Heart right ventricle (tissue), 16 donors: ENCODE data around the gene HNRNPA1. TPM values are rescaled to one million over a fixed set of nuclear protein-coding genes. Genes with fewer than 3 reads are reported as not detected.

ENCODE experiments used
- ATAC-seq, 8 donors: fragments of 200-7000 bp; cut with Tn5 transposase; one replicate each; pipeline ENCODE4 v1.9.1; 2020; ENCODE audit warnings: mild to moderate bottlenecking in 8 of 8, moderate library complexity in 8 of 8, moderate number of reproducible peaks in 1 of 8
- DNase-seq, 2 donors: peaks; one replicate each; pipeline ENCODE4 v3.0.0-alpha.2; 2020
- H3K27ac ChIP-seq, 10 donors: fragments of 200-600 bp; sonication (generic) in 2 of 10; one replicate each; pipeline versions ENCODE4 v1.5.0 to v1.8.0; 2020 to 2022; ENCODE audit warnings: mild to moderate bottlenecking in 3 of 10
- H3K27me3 ChIP-seq, 7 donors: fragments of 200-600 bp; one replicate each; pipeline ENCODE4 v1.8.0; 2021 to 2022; ENCODE audit warnings: mild to moderate bottlenecking in 2 of 7
- H3K36me3 ChIP-seq, 9 donors: fragments of 200-600 bp; sonication (generic) in 1 of 9; one replicate each; pipeline versions ENCODE4 v1.5.0 to v1.8.0; 2020 to 2022; ENCODE audit warnings: mild to moderate bottlenecking in 2 of 9
- H3K4me1 ChIP-seq, 9 donors: fragments of 200-600 bp; sonication (generic) in 1 of 9; one replicate each; pipeline versions ENCODE4 v1.5.0 to v1.8.0; 2020 to 2022; ENCODE audit warnings: mild to moderate bottlenecking in 4 of 9
- H3K4me3 ChIP-seq, 10 donors: fragments of 200-600 bp; sonication (generic) in 2 of 10; one replicate each; pipeline versions ENCODE4 v1.5.0 to v1.8.0; 2020 to 2022; ENCODE audit warnings: mild to moderate bottlenecking in 7 of 10, moderate library complexity in 2 of 10
- H3K9me3 ChIP-seq, 11 donors: fragments of 200-600 bp in 10 of 11; sonication (generic) in 2 of 11; one replicate each; pipeline versions ENCODE4 v1.5.0 to v1.8.0; 2013 to 2022; ENCODE audit warnings: mild to moderate bottlenecking in 2 of 11, control low read depth in 1 of 11, moderate library complexity in 1 of 11
- CTCF ChIP-seq, 9 donors: fragments of 200-600 bp; sonication (generic) in 2 of 9; IDR thresholded peaks; one replicate each; pipeline versions ENCODE4 v1.5.0 to v1.8.0; 2021 to 2022; ENCODE audit warnings: antibody characterized with exemption in 9 of 9, mild to moderate bottlenecking in 5 of 9, moderate library complexity in 1 of 9
- WGBS, 2 donors: extraction: QIAGEN DNeasy Blood & Tissue Kit; methylation state at CpG; one replicate each; pipeline ENCODE4 v1.1.7; 2013; ENCODE audit warnings: inconsistent platforms in 1 of 2; 5-methylcytosine and 5-hydroxymethylcytosine counted together
- intact Hi-C, 10 donors: fragments of 100-400 bp; cut with DNase I; formaldehyde crosslinking; loops; one replicate each; pipeline versions ENCODE4 v1.11.1 to v1.14.2; 2022
- polyA plus RNA-seq, 2 donors: library from polyadenylated mRNA; stranded (reverse); fragments of 200-250 nt; gene quantifications; one replicate each; pipeline ENCODE4 v1.2.3, GENCODE V29; 2013
- total RNA-seq, 10 donors: library from RNA; stranded (reverse); fragmentation: NEBNext Ultra II Directional in 3 of 10; extraction: Animal tissue kit (Norgen Biotek cat#: 25700) in 3 of 10; gene quantifications; one replicate each; pipeline versions ENCODE4 v1.2.1 to v1.2.4, GENCODE V29; 2021 to 2023
- donor health status: Arrhythmogenic right ventricular cardiomyopathy.
- donor health status: ischemic (EF 13 %, LVEDD 7.1; RV severe dilation, severe dysfunction).
- donor health status: healthy with polysubstance abuse.
- donor health status: DM: no; HTN: yes; CAD: no.
- donor health status: DM: no; HTN: no; CAD: no.
- donor health status: ischemic (EF 25% LVEDD 6.9; RV normal size, moderate dysfunction).
- donor health status: ischemic (EF 25% LVEDD 5.7; RV mildly dilated, moderate dysfunction).
- donor health status: healthy.
- donor health status: DM: yes; HTN: yes; CAD: no.
- donor health status: Ischemic cardiomyopathy.
- donor health status: ischemic (EF 35%, LVEDD 5.7; RV mildly dilated, moderate dysfunction).
- donor health status: nonischemic (EF 11% LVEDD 7.7; RV severe dilation, severe dysfunction).
- donor health status: DM: yes; HTN: yes; CAD: no.
- donor health status: PGD.
- donor health status: ischemic (EF 29% LVEDD 5.4; RV normal size, mild dysfunction).
- donor health status: nonischemic (EF 23%, LVEDD 6.1; RV moderate dilation, normal function).

Gene HNRNPA1
- total and polyA plus RNA-seq, 12 donors = 353 to 641 (median 462) TPM

GRCh38 chr12:54329759-54330158 is 49.2 kb downstream of the HNRNPA1 start:
- Histone ChIP-seq H3K9me3 (no peaks in the 10 kb centered on the region), H3K27ac (no peak overlapping the region), H3K4me1 (peaks cover 3 to 68% (median 55%) of the 10 kb centered on the region in 9 donors), H3K36me3 (peaks cover 0 to 38% (median 0%) of the 10 kb centered on the region in 9 donors), H3K27me3 (no peaks in the 10 kb centered on the region), H3K4me3 (no peak overlapping the region)
- intact Hi-C loops = loop anchor here in 5 of 10 donors (5.0 to 10.0 kb wide), 5 partner anchors 33 to 115 kb away; partner anchors contain the start of gene GPR84 (in 1 of the 5)
- DNase-seq = no peak
- no peak for ATAC-seq
- WGBS, 2 donors = 64 to 72% methylated on average over 5 of the region's 5 CpGs
- no peak for TF ChIP-seq CTCF (IDR thresholded peaks at IDR 0.05)

GRCh38 chr12:54330442-54330841 is 49.9 kb downstream of the HNRNPA1 start:
- no peaks in the 10 kb centered on the region for H3K9me3 ChIP-seq
- no peaks in the 10 kb centered on the region for H3K27me3 ChIP-seq
- no peak for TF ChIP-seq CTCF (IDR thresholded peaks at IDR 0.05)
- ATAC-seq (no peak), DNase-seq (no peak)
- peak overlapping the region in 1 of 10 donors; percentile 3 for H3K27ac ChIP-seq
- H3K4me1 ChIP-seq = peaks cover 3 to 70% (median 54%) of the 10 kb centered on the region in 9 donors
- H3K36me3 ChIP-seq = peaks cover 0 to 39% (median 0%) of the 10 kb centered on the region in 9 donors
- intact Hi-C loops = no loop called here
- no peak overlapping the region for H3K4me3 ChIP-seq
- 63 to 71% methylated on average over 3 of the region's 3 CpGs for WGBS, 2 donors

- Histone ChIP-seq H3K27me3 (no peaks in the 10 kb centered on the region), H3K4me3 (no peak overlapping the region), H3K36me3 (peaks cover 0 to 39% (median 0%) of the 10 kb centered on the region in 9 donors), H3K9me3 (no peaks in the 10 kb centered on the region), H3K4me1 (peaks cover 0 to 69% (median 44%) of the 10 kb centered on the region in 9 donors), H3K27ac (no peak overlapping the region)
- DNase-seq (no peak), ATAC-seq (no peak)
- 76 to 82% methylated on average over 5 of the region's 5 CpGs for WGBS, 2 donors
- intact Hi-C loops = no loop called here
- TF ChIP-seq CTCF (IDR thresholded peaks at IDR 0.05) = no peak
Measured at GRCh38 chr12:54331461-54331860, 50.9 kb downstream of the HNRNPA1 start.

GRCh38 chr12:54333420-54334034 is 53.0 kb downstream of the HNRNPA1 start:
- Histone ChIP-seq H3K27me3 (no peaks in the 10 kb centered on the region), H3K27ac (no peak overlapping the region), H3K36me3 (peaks cover 0 to 39% (median 0%) of the 10 kb centered on the region in 9 donors), H3K9me3 (no peaks in the 10 kb centered on the region), H3K4me1 (peaks cover 12 to 71% (median 44%) of the 10 kb centered on the region in 9 donors), H3K4me3 (no peak overlapping the region)
- ATAC-seq (no peak), DNase-seq (no peak)
- no peak for TF ChIP-seq CTCF (IDR thresholded peaks at IDR 0.05)
- WGBS, 2 donors = 96% methylated on average over 4 of the region's 4 CpGs
- intact Hi-C loops = no loop called here

Other genes with a start within 250 kb of the HNRNPA1 start
- not detected for gene HOXC5, start 247.7 kb upstream of the HNRNPA1 start, total RNA-seq
- gene HOXC5, start 247.7 kb upstream of the HNRNPA1 start, polyA plus RNA-seq = under 1 TPM in 1 of 2 donors, not detected in 1; 0.01 TPM
- gene HOXC4, start 226.9 kb upstream of the HNRNPA1 start, total RNA-seq = under 1 TPM in 3 of 10 donors, not detected in 7; 0.21 to 0.22 (median 0.21) TPM
- gene HOXC4, start 226.9 kb upstream of the HNRNPA1 start, polyA plus RNA-seq = under 1 TPM in 1 of 2 donors, not detected in 1; 0.03 TPM
- gene SMUG1, start 91.7 kb upstream of the HNRNPA1 start, total RNA-seq = 10 to 100 TPM in 9 of 10 donors, 1 to 10 TPM in 1; 8.8 to 20.7 (median 13.8) TPM
- 10 to 100 TPM; 16.2 to 28.8 TPM for gene SMUG1, start 91.7 kb upstream of the HNRNPA1 start, polyA plus RNA-seq
- 10 to 100 TPM; 44.4 to 53.5 (median 49.7) TPM for gene CBX5, start 604 bp upstream of the HNRNPA1 start, total RNA-seq
- gene CBX5, start 604 bp upstream of the HNRNPA1 start, polyA plus RNA-seq = 10 to 100 TPM; 13.4 to 19.2 TPM
- 1 to 10 TPM in 1 of 10 donors, under 1 TPM in 8, not detected in 1; 0.17 to 1.4 (median 0.50) TPM for gene NFE2, start 20.3 kb downstream of the HNRNPA1 start, total RNA-seq
- under 1 TPM in 1 of 2 donors, not detected in 1; 0.28 TPM for gene NFE2, start 20.3 kb downstream of the HNRNPA1 start, polyA plus RNA-seq
- 100 to 1,000 TPM; 111 to 143 (median 131) TPM for gene COPZ1, start 44.4 kb downstream of the HNRNPA1 start, total RNA-seq
- gene COPZ1, start 44.4 kb downstream of the HNRNPA1 start, polyA plus RNA-seq = 100 to 1,000 TPM in 1 of 2 donors, 10 to 100 TPM in 1; 64.0 to 152 TPM
- gene GPR84, start 83.8 kb downstream of the HNRNPA1 start, total RNA-seq = 1 to 10 TPM in 1 of 10 donors, under 1 TPM in 3, not detected in 6; 0.15 to 2.9 (median 0.25) TPM
- gene GPR84, start 83.8 kb downstream of the HNRNPA1 start, polyA plus RNA-seq = under 1 TPM in 1 of 2 donors, not detected in 1; 0.45 TPM
- gene ZNF385A, start 104.0 kb downstream of the HNRNPA1 start, total RNA-seq = 10 to 100 TPM in 2 of 10 donors, 1 to 10 TPM in 8; 3.8 to 19.1 (median 4.8) TPM
- 10 to 100 TPM in 1 of 2 donors, 1 to 10 TPM in 1; 8.1 to 10.5 TPM for gene ZNF385A, start 104.0 kb downstream of the HNRNPA1 start, polyA plus RNA-seq
- 10 to 100 TPM; 35.7 to 86.1 (median 48.8) TPM for gene ITGA5, start 138.5 kb downstream of the HNRNPA1 start, total RNA-seq
- gene ITGA5, start 138.5 kb downstream of the HNRNPA1 start, polyA plus RNA-seq = 100 to 1,000 TPM in 1 of 2 donors, 10 to 100 TPM in 1; 31.9 to 154 TPM
- gene GTSF1, start 192.9 kb downstream of the HNRNPA1 start, total RNA-seq = under 1 TPM in 2 of 10 donors, not detected in 8; 0.38 to 0.65 TPM
- under 1 TPM in 1 of 2 donors, not detected in 1; 0.07 TPM for gene GTSF1, start 192.9 kb downstream of the HNRNPA1 start, polyA plus RNA-seq
- gene NCKAP1L, start 217.0 kb downstream of the HNRNPA1 start, total RNA-seq = 10 to 100 TPM in 2 of 10 donors, 1 to 10 TPM in 8; 1.4 to 33.8 (median 2.7) TPM
- gene NCKAP1L, start 217.0 kb downstream of the HNRNPA1 start, polyA plus RNA-seq = 1 to 10 TPM; 1.7 to 2.3 TPM